Measurements from ENCODE around the gene SLC14A1. TPM values are rescaled to one million over a fixed set of nuclear protein-coding genes. Genes with fewer than 3 reads are reported as not detected.

Gene SLC14A1
- total and polyA plus RNA-seq, 2 of the 4 experiments (the other 2 are of a cell fraction) = 20.5 to 31.9 TPM

DNA sequence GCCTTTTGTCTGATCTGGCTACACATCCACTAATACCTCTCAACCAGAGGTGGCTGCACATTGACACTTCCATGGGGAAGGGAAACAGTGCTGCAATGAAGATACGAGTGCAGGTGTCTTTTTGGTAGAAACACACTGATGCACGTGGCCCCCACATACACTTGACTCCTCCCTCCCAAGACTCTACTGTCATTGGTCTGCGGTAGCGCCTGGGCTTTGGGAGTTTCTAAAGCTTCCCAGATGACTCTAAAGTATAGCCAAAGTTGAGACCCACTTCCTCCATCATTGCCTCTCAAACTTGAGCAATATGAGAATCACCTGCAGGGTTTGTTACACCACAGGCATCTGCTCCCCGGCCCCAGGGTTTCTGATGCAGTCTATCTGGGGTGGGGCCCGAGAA lies 11.0 kb downstream of the SLC14A1 start:
- 93% methylated on average over 3 of the region's 6 CpGs; no CpG with 5 or more reads in 1 of the 2 experiments for WGBS, 2 experiments (ENCODE audit: extremely low coverage in 2 of 2, insufficient read length in 1 of 2)
- CTCF ChIA-PET = no interaction called here
- H4K5ac ChIP-seq (ENCODE audit: low read depth, low read length) = no peak overlapping the region
- H4K91ac ChIP-seq (ENCODE audit: insufficient read depth, low read depth, low read length) = no peak overlapping the region
- no peaks in the 10 kb centered on the region for H3K27me3 ChIP-seq (ENCODE audit: control insufficient read depth, insufficient read depth, low read length)
- peaks cover 0 to 6% of the 10 kb centered on the region in 2 experiments; a peak in 1 of 4 replicates for H3K79me1 ChIP-seq (ENCODE audit: low read depth in 1 of 2, low read length in 2 of 2)
- H3K18ac ChIP-seq (ENCODE audit: low read depth, low read length) = no peak overlapping the region
- no peak overlapping the region for H3K27ac ChIP-seq (ENCODE audit: insufficient read depth, low read length)
- H3K14ac ChIP-seq (replicated peaks; ENCODE audit: low read depth, low read length) = no peak overlapping the region
- H3K9me3 ChIP-seq (ENCODE audit: control insufficient read depth, insufficient read depth, low read length) = no peaks in the 10 kb centered on the region
- no TSS peak for BruUV-seq (replicated peaks)
- H2AFZ ChIP-seq (replicated peaks; ENCODE audit: low read length, poor library complexity) = no peak overlapping the region
- peaks cover 12% of the 10 kb centered on the region for H3K4me1 ChIP-seq (ENCODE audit: control insufficient read depth, insufficient read depth, low read length)
- no peak overlapping the region for H3K9ac ChIP-seq (ENCODE audit: low read depth, low read length)
- no peak overlapping the region for H3K56ac ChIP-seq (ENCODE audit: extremely low read depth, insufficient read depth, low read length)
- H2BK5ac ChIP-seq (ENCODE audit: low read depth, low read length, poor library complexity, severe bottlenecking) = no peak overlapping the region
- no peak overlapping the region for H3K23ac ChIP-seq (ENCODE audit: low read depth, low read length)
- no peak overlapping the region for H3K4me3 ChIP-seq (ENCODE audit: insufficient read depth, low read depth, low read length)
- H3K4me2 ChIP-seq (ENCODE audit: low read depth, low read length) = no peak overlapping the region
- H2BK120ac ChIP-seq (ENCODE audit: low read depth, low read length) = 0 out of 2 replicates have a peak overlapping the region, but pooled peaks have one; percentile 2
- TF ChIP-seq RFX5 (IDR thresholded peaks at IDR 0.05; ENCODE audit: low read depth, low read length) (no peak), SMC3 (IDR thresholded peaks at IDR 0.05; ENCODE audit: low read depth, low read length) (no peak), RCOR1 (IDR thresholded peaks at IDR 0.05; ENCODE audit: insufficient replicate concordance, low read length) (no peak), POLR2A (IDR thresholded peaks at IDR 0.05; ENCODE audit: low read depth, low read length) (no peak), BHLHE40 (IDR thresholded peaks at IDR 0.05; ENCODE audit: low read depth, low read length) (no peak), MAZ (IDR thresholded peaks at IDR 0.05; ENCODE audit: borderline replicate concordance, low read depth, low read length) (no peak), MXI1 (IDR thresholded peaks at IDR 0.05; ENCODE audit: borderline replicate concordance, low read depth, low read length) (no peak), RAD21 (IDR thresholded peaks at IDR 0.05; ENCODE audit: low read length) (no peak)
- TF ChIP-seq, protein P1, sequence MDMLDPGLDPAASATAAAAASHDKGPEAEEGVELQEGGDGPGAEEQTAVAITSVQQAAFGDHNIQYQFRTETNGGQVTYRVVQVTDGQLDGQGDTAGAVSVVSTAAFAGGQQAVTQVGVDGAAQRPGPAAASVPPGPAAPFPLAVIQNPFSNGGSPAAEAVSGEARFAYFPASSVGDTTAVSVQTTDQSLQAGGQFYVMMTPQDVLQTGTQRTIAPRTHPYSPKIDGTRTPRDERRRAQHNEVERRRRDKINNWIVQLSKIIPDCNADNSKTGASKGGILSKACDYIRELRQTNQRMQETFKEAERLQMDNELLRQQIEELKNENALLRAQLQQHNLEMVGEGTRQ (IDR thresholded peaks at IDR 0.05; ENCODE audit: low read depth, low read length) = no peak
- TF ChIP-seq, protein P2, sequence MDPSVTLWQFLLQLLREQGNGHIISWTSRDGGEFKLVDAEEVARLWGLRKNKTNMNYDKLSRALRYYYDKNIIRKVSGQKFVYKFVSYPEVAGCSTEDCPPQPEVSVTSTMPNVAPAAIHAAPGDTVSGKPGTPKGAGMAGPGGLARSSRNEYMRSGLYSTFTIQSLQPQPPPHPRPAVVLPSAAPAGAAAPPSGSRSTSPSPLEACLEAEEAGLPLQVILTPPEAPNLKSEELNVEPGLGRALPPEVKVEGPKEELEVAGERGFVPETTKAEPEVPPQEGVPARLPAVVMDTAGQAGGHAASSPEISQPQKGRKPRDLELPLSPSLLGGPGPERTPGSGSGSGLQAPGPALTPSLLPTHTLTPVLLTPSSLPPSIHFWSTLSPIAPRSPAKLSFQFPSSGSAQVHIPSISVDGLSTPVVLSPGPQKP (IDR thresholded peaks at IDR 0.05; ENCODE audit: borderline replicate concordance, low read depth, low read length) = no peak
- TF ChIP-seq, protein P3, sequence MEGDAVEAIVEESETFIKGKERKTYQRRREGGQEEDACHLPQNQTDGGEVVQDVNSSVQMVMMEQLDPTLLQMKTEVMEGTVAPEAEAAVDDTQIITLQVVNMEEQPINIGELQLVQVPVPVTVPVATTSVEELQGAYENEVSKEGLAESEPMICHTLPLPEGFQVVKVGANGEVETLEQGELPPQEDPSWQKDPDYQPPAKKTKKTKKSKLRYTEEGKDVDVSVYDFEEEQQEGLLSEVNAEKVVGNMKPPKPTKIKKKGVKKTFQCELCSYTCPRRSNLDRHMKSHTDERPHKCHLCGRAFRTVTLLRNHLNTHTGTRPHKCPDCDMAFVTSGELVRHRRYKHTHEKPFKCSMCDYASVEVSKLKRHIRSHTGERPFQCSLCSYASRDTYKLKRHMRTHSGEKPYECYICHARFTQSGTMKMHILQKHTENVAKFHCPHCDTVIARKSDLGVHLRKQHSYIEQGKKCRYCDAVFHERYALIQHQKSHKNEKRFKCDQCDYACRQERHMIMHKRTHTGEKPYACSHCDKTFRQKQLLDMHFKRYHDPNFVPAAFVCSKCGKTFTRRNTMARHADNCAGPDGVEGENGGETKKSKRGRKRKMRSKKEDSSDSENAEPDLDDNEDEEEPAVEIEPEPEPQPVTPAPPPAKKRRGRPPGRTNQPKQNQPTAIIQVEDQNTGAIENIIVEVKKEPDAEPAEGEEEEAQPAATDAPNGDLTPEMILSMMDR (conservative IDR thresholded peaks at IDR 0.05; ENCODE audit: low read depth, low read length) = no peak
- no peak for DNase-seq
- H2BK15ac ChIP-seq (ENCODE audit: low read depth, low read length) = no peak overlapping the region
- intact Hi-C loops (cut with micrococcal nuclease) = no loop called here
- no peak overlapping the region for H2AK9ac ChIP-seq (replicated peaks; ENCODE audit: low read depth, low read length, poor library complexity)
- H3K9me1 ChIP-seq (ENCODE audit: insufficient read depth, low read length) = peaks cover 14% of the 10 kb centered on the region
- no peaks in the 10 kb centered on the region for H4K20me1 ChIP-seq (ENCODE audit: insufficient read depth, low read length)
- no peak for ATAC-seq (ENCODE audit: low read depth)
- in situ Hi-C loops (cut with MboI; ENCODE audit: low sequenced_read_pairs) = no loop called here
- 0 out of 2 replicates have a peak overlapping the region, but pooled peaks have one; percentile 5 for H2BK20ac ChIP-seq (ENCODE audit: low read depth, low read length)
- no peak overlapping the region for H4K8ac ChIP-seq (ENCODE audit: low read depth in 2 of 2, low read length in 2 of 2)
- dilution Hi-C loops (cut with HindIII; ENCODE audit: low sequenced_read_pairs, unreplicated experiment) = no loop called here
- H3K4ac ChIP-seq (ENCODE audit: low read depth, low read length) = no peak overlapping the region
- H3K36me3 ChIP-seq (ENCODE audit: control insufficient read depth, insufficient read depth, low read length) = no peaks in the 10 kb centered on the region
- H2AK5ac ChIP-seq (ENCODE audit: low read depth, low read length) = no peak overlapping the region
- POLR2A ChIA-PET (ENCODE audit: unreplicated experiment) = no interaction called here
